Fibroblast of skin of left biceps (primary cell): ENCODE data around the gene GARNL3.
A peak's percentile ranks its signal among the peaks of the same experiment; 100 is the strongest.

Experiments used
- DNase-seq, 2 experiments: peaks; one replicate each; pipeline ENCODE4 v3.0.0-alpha.2; 2013; ENCODE audit warnings: low read depth in 2 of 2

Gene GARNL3, protein sequence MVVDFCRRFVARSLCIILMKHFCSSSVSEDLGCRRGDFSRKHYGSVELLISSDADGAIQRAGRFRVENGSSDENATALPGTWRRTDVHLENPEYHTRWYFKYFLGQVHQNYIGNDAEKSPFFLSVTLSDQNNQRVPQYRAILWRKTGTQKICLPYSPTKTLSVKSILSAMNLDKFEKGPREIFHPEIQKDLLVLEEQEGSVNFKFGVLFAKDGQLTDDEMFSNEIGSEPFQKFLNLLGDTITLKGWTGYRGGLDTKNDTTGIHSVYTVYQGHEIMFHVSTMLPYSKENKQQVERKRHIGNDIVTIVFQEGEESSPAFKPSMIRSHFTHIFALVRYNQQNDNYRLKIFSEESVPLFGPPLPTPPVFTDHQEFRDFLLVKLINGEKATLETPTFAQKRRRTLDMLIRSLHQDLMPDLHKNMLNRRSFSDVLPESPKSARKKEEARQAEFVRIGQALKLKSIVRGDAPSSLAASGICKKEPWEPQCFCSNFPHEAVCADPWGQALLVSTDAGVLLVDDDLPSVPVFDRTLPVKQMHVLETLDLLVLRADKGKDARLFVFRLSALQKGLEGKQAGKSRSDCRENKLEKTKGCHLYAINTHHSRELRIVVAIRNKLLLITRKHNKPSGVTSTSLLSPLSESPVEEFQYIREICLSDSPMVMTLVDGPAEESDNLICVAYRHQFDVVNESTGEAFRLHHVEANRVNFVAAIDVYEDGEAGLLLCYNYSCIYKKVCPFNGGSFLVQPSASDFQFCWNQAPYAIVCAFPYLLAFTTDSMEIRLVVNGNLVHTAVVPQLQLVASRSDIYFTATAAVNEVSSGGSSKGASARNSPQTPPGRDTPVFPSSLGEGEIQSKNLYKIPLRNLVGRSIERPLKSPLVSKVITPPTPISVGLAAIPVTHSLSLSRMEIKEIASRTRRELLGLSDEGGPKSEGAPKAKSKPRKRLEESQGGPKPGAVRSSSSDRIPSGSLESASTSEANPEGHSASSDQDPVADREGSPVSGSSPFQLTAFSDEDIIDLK

DNA sequence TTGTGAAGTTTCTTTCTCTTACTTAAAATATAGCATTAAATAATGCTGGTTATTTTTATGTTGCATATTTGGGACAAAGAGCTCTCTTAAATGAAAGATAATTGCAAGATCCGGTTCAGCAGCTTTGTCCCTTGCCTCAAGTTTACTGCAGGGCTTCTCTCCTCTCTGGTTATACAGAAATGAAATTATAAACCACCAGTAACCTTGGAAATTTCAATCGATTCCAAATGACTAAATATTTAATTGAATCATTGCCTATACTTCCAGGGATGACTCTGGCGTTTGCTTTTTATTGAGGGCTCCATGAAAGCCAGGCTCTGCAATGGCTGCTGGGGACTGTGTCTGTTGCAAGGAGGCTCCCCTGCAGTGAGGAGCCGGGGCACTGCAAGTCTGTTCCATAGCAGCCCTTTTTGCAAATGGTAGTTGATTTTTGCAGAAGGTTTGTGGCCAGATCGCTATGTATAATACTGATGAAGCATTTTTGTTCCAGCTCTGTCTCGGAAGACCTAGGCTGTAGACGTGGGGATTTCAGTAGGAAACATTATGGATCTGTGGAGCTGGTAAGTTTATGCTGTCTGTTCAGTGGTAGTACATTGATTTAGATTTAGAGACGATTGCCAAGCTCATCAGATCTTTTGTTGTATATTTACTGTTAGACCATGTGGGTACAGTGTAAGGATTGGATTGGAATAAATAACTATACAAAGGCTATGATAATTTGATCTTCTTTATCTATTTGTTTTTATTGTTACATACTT is at the start of gene GARNL3:
Gene GARNL3 (plus strand): TSS at position 313 of the 758 bp plus-strand sequence. CDS start 104 bp downstream, at position 417.
- DNase-seq: no peak

DNA sequence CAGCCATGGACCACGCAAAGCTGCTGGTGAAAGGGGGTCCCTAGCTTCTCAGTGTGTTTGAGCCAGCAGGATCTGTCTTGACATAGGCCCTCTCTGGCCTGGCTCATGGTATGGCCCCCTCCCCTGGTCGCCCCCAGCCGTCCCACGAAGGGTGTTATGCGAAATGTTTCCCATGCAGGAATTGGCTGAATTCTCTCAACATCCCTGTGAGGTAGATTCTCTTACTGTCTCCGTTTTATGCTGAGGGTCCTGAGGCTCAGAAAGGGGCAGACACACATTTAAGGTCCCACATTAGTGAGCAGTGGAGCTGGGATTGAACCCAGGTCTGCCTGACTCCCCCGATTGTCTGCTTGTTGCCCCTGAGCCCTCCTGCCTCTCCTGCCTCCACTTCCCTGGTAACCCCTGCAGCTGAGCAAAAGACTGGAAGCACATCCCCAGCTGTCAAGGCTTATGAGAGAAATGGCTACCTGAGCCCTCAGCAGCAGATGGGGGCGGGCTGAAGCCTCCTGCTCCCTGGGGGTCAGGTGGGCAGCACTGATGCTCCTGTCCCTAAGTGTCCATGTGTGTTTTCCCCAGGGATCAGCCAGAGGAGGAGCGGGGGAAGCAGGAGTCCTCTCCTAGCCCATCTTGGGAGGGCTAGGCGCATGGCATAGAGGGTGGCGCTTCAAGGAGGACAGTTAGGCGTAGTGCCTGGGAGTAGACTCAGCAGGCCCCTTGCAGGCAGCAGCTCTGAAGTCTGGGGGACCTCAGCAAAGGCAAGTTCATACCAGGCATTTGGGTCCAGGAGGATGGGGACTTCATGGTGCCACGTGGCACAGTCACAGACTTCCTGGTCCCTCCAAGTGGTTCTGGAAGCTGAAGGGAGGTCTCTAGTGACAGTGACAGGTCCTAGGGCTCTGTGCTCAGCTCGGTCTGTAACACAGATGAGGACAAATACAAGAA is 49.0 kb upstream of the GARNL3 start:
- DNase-seq: no peak

DNA sequence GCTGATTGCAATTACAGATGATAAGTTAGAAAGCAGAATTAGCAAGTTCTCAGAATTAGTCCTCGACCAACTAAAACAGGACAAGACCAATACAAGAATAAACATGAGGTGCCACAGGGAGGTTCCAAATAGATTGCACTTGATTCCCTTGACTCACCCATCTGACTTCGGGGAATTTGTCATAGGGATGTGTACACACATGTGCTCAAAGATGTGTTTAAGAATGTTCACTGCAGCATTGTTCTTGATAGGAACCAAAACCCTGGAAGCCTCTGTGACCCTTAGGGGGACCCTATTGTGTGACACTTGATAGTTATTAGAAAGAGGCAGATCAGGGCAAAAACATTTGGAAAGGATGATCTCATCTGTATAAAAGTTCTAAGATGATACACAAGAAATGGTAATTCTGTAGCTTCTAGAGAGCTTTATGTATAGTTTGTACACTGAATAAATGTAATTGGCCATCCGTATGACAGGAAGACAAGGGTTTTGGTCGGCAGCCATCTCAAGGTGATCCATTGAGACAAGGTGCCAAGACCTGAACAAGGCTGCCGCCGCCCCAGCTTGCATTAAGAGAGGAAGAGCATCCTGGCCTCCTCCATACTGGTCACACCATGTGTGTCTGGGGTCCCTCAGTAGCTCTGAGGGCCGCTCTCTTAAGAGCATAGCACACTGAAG is 48.2 kb upstream of the GARNL3 start:
- no peak for DNase-seq

DNA sequence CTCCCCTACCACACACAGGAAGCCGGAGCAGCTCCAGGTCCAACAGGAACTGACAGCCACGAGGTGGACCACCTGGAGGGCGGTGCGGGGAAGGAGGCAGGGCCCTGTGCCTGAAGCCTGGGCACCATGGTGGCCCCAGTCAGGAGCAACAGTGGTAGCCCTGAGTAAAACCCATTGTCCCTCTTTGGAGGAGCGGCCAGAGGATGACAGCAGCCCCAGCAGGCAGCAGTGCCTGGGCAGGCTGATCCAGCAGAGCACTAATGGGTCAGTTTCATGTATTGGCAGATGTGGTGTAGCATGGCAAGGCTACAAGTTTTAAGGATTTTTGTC is 47.7 kb upstream of the GARNL3 start:
- DNase-seq: no peak

DNA sequence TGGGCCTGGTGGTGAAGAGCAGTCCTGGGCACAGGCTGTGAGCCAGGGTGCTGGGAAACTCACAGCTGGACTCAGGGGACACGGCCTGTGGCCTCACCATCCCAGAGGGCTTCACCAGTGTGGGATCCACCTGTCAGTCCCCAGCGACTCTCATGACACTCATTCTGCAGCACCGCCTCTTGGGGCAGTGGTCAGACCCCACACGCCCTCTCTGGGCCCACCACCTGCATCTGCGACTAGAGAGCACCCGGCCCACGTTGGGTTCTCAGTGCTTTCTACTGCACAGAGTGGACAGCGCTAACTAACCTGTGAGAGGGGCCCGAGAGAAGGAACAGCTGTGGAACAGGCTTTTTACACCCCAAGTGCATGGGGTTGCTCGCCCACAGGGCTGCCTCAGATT is 45.8 kb upstream of the GARNL3 start:
- DNase-seq: no peak

DNA sequence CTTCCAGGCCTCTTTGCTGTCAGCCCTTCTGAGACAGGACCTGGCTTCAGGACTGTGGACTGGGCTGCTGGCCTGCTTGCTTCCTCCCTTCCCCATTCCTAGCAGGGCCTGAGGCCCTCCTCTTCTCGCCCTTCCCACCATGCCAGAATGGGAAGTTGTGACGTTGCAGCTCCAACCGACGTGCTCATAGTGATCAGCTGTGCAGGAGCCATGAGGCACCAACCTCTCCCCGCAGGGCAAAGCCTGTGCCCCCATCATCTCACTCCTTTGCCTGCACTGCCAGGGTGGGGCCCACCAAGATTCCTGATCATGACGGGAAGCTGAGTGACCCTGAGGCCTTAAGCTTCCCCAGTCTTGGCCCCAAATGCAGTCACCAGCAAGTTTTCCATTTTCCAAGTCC is 45.1 kb upstream of the GARNL3 start:
- DNase-seq: no peak

DNA sequence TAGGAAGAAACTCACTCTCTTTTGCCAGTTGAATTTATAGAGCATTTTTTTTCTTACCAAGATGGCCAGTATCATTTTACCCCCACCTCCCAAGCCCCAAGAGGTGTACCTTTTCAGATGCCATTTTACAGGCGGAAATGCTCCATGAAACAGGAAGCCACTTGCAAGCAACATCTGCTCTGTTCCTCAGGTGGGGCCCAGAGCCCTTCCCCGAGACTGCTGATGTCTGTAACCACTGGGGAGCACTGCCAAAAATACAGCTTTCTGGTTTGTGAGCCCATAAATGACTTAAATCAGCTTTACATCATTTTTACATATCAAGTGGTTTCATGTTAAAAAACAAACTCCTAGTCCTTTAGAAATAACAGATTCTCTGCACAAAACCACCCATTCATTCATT is 42.9 kb upstream of the GARNL3 start:
- DNase-seq: no peak

DNA sequence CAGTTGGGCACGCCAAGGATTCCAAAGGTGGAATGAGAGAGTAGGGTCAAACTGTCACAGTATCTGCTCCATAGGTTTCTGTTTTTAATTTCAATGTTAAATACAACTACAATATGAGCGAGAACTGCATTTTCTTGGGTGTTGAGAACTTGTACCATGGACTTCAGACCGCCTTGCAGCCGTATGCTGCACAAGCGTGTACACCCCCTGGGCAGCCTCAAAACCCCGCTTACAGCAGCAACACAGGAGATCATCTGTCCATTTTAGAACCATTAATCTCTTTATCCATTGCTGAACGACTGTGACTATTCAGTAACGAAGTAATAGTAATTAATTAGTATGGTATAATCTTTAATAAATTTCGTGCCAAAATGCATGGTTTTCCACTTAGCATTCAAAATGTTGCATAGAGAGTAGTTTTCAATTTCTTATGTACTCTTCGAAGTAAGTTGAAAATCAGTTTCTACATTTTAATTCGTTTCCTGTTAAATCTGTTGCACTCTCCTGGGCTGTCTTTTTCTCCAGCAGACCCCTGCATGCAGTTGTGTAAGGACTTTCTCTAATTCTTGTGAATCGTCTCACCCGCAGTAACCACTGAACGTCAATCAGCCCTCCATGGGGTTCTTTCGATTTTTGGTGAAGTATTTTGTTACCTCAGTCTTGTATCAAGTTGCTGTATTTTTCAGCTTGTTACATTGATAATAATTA is 42.0 kb upstream of the GARNL3 start:
- DNase-seq: no peak

DNA sequence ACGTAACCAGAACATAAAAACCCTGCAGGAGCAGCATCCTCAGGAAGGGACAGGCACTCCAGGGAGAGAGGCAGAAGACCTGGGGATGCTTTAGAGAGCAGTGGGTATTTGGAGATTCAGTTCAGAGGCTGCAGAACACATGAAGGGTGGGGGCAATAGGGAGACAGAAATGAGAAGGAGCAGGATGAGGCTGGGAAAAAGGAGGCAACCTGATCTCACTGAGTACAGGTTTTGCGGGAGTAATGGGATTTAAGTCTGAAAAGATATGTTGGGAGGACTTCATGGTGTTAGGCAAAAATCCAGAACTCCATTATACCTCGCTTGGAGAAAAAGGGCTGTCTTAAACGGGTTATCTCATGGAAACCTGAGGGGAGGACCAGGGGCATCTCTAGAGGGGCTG is 41.3 kb upstream of the GARNL3 start:
- no peak for DNase-seq

DNA sequence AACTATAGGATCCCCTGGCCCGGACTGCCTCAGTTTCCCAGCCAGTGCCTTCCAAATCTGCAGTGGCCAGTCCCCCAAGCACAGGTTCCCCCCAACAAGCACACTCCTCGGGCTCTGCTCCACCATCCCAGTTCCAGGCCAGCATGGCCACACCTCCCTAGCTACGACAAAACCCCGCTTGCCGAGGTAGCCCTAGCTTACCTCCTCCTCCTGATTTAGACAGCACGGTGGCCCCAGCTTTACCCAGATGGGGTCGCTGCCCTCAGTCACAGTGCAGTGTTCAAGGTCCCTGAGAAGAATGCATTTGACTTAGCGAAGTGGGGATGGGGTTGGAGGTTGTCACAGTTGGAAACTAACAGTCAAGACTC is 40.8 kb upstream of the GARNL3 start:
- DNase-seq: no peak

DNA sequence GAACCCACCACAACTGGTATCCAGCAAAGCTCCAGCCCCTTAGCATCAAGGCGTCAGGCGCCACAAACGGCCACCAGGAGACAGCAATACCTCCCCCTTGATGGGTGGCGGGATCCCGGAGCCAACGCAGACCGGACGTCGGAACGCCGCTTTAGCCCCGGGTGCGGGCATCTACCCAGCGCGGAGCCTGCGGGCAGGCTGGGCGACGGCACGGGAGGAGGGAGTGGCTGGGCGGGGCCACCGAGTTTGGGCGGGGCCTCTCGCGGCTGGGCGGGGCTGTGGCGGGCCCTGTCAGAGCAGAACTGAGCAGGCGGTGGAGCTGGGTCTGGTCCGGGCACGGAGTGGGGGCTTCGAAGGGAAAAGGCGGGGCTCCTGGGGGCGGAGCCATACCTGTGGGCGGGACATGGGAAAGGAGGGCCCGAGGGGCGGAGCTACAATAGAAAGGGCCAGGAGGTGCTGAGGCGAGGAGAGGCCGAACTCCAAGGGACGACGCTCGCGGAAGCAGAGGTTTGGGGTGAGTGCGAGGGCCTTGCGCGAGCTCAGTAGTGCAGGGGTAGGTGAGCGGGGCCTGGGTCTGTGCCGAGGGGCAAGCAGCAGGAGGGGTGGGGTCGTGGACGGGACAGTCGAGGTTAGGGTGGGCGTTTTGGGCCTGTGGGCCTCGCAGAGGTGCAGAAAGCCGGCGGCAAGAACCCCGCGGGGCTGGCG is 40.2 kb upstream of the GARNL3 start:
- peak; percentile 45 to 51 for DNase-seq

DNA sequence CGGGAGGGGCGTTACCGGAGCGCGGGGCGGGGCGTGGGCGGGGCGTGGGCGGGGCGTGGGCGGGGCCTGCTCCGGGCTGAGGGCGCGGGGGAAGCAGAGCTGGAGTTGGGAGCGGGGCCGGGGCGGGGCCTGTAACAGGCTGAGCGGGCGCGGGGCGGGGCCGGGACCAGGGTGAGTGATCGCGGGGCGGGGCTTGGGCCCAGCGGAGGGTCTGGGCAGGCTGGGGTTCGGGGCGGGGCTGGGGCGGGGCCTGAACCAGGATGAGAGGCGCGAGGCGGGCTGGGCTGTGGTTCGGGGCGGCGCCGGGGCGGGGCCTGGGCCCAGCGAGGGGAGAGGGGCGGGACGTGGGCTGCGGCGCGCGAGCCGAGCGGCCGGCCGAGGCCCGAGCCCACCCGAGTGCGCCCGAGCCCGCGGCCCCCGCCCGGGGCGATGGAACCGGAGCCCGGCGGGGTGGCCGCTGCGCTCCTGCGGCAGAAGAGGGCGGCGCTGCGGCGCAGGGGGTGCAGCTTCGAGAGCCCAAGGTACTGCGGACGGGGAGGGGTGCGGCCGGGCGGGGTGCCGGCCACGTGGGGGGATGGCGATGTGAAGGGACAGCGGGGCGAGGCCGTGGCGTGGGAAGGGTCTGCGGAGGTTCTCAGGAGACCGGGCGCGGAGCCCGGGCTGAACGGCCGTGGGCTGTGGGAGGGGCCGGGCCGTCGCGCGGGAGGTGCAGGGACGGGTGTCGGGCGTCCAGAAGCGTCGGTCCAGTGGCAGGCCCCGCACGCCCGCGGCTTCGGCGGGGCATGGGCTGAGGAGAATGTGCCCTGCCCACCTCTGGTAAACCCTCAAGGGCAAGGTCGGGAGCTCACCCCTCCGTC is 39.5 kb upstream of the GARNL3 start:
- DNase-seq: peak; percentile 70 to 75

DNA sequence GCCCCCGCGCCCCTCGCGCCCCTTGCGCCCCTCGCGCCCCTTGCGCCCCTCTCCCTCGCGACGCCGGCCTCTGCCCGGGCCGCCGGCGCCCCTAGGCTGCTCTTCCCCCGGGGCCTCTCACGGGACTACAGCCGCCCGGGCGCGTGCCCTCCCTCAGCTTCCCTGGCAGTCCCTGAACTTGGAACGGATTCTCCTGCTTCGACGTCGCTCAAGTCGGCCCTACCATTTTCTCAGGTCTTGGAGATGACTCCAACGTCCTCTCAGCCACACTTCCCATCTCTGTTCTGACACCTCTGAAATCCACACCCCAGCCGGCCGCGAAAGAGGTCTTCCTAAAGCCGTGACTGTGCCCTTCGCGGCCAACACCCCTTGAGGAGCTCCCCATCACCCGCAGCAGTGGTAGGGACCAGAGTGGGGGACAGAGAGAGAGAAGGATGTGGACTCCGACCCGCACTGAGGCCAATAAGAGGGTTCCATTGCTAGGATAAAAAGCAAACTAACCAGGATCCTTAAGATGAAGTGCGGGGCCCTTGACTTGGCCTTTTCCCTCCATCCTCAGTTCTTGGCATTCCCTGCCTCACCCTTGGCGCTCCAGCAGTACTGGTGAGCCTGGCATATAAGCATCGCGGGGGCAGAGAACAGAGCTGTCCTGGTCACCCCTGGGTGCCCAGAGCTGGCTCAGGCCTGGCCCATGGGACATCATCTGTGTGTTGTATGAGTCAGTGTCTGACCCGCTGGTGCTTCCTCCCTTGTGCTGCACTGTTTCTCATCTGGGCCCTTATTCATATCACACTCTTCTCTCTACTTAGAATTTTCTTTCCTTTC is 38.6 kb upstream of the GARNL3 start:
- DNase-seq: no peak

DNA sequence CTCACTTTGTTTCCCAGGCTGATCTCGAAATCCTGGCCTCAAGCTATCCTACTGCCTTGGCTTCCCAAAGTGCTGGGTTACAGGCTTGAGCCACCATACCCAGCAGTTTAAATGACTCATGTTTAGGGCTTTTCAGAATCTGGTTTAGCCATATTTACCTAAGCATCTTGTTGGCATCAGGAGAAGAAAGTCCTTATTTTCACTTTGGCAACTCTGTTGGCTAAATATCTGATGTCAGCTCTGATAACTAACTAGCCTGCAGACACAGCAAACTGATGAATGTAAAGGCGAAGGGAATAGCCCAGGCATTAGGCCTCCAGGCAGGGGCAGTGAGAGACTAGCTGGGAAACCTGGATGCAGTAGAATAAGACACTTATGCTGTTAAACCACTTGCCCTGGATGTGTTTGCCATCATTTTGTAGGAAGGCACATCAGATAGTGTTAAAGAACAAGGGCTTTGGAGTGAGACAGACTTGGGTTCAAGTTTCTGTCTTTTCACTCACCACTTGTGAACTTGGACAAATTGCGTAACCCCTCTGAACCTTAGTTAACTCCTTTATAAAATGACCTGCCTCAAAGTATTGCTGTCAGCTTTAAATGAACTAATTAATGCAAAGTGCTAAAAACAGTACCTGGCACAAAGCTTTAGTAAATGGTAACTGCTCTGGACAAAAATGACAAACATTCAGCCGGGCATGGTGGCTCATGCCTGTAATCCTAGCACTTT is 34.7 kb upstream of the GARNL3 start:
- DNase-seq: no peak

DNA sequence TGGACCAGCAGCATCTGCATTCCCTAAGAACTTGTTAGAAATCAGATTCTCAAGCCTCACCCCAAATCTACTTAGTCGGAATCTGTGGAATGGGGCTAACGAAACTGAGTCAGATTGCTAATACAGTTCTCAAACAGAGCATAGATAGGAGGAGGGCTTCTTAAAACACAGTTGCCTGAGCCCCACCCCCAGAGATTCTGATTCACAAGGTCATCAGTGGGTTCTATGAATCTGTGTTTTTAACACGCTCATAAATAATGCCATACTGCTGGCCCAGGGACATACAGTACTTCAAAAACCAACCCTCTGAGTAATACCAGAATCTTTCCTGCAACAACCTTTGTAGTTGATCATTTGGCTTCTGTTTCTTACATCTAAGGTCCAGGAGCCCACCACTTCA is 32.9 kb upstream of the GARNL3 start:
- no peak for DNase-seq

DNA sequence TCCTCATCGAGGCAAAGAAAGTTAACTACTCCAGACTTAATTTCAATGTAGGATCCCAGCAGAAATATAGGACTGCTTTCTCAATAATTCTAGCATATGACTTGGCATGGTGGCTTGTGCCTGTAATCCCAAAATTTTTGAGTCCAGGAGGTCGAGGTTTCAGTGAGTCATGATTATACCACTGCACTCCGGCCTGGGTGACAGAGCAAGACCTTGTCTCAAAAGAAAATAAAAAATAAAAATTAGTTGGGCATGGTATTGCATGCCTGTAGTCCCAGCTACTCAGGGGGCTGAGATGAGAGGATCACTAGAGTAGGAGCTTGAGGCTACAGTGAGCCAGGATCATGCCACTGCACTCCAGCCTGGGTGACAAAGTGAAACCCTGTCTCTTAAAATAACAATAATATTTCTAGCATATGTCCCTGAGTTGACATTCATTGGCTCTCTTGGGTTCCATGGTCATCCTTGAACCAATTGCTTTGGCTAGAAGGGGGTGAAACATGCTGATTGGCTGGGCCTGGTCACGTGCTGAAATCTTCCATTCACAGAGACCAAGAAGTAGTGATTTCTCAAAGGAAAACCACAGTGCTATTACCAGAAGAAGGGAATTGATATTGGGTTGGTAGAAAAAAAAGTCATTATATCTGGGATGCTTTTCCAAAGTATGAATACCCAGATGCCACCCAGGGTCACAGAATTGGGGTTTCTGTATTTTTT is 31.6 kb upstream of the GARNL3 start:
- no peak for DNase-seq
